IMR-90 (cell line): ENCODE measurements around the gene HPSE2. TPM values are rescaled to one million over a fixed set of nuclear protein-coding genes. Genes with fewer than 3 reads are reported as not detected.
A peak's percentile ranks its signal among the peaks of the same experiment; 100 is the strongest.

Experiments used
- ATAC-seq: fragments of 200-7000 bp; cut with Tn5 transposase; 2 replicates; pipeline ENCODE4 v1.9.1; 2020; ENCODE audit warnings: low read depth, mild to moderate bottlenecking, moderate library complexity
- BruUV-seq: library from RNA; stranded (reverse); fragments of 400-500 nt; replicated peaks from 2 replicates; lab custom pipeline; 2021; lab: Mats Ljungman, UMichigan
- CTCF ChIA-PET: fragments of 300-600 bp; formaldehyde crosslinking; extraction: SDS; loops from one replicate; lab custom pipeline; 2021; ENCODE audit warnings: antibody characterized with exemption; lab: Yijun Ruan, JAX
- POLR2A ChIA-PET: fragments of 300-600 bp; sonication (Branson Sonifier 250); formaldehyde crosslinking; loops from one replicate; lab custom pipeline; 2022; ENCODE audit warnings: antibody characterized with exemption; ENCODE audit not compliant: unreplicated experiment; lab: Charles Lee
- DNase-seq: peaks from one replicate; pipeline ENCODE4 v3.0.0; 2013
- H2AFZ ChIP-seq: replicated peaks from 2 replicates; pipeline ENCODE3; 2013; ENCODE audit warnings: low read length, mild to moderate bottlenecking; ENCODE audit not compliant: poor library complexity
- H2AK5ac ChIP-seq: 2 replicates; pipeline ENCODE4 v1.6.1; 2013; ENCODE audit warnings: low read depth, low read length, inconsistent platforms
- H2AK9ac ChIP-seq: replicated peaks from 2 replicates; pipeline ENCODE3; 2013; ENCODE audit warnings: mild to moderate bottlenecking, low read depth, low read length, moderate library complexity; ENCODE audit not compliant: poor library complexity
- H2BK120ac ChIP-seq: 2 replicates; pipeline ENCODE4 v1.6.1; 2013; ENCODE audit warnings: low read depth, low read length, inconsistent platforms
- H2BK15ac ChIP-seq: 3 replicates; pipeline ENCODE4 v1.6.1; 2013; ENCODE audit warnings: low read depth, low read length, inconsistent platforms
- H2BK20ac ChIP-seq: 2 replicates; pipeline ENCODE4 v1.6.1; 2013; ENCODE audit warnings: low read depth, mild to moderate bottlenecking, inconsistent platforms, low read length, moderate library complexity
- H2BK5ac ChIP-seq: 2 replicates; pipeline ENCODE4 v1.6.1; 2013; ENCODE audit warnings: mild to moderate bottlenecking, low read depth, low read length, inconsistent platforms; ENCODE audit not compliant: poor library complexity, severe bottlenecking
- H3K14ac ChIP-seq: replicated peaks from 2 replicates; pipeline ENCODE4 v1.6.1; 2013; ENCODE audit warnings: low read depth, low read length, inconsistent platforms
- H3K18ac ChIP-seq: 2 replicates; pipeline ENCODE4 v1.6.1; 2013; ENCODE audit warnings: low read depth, low read length, control low read depth
- H3K23ac ChIP-seq: 2 replicates; pipeline ENCODE4 v1.6.1; 2013; ENCODE audit warnings: low read depth, low read length, inconsistent platforms
- H3K27ac ChIP-seq: 2 replicates; pipeline ENCODE4 v1.5.1; 2013; ENCODE audit warnings: mild to moderate bottlenecking, control low read depth, low read length; ENCODE audit not compliant: insufficient read depth
- H3K27me3 ChIP-seq: 2 replicates; pipeline ENCODE4 v1.6.1; 2013; ENCODE audit warnings: low read length; ENCODE audit not compliant: control insufficient read depth, insufficient read depth
- H3K36me3 ChIP-seq: 2 replicates; pipeline ENCODE4 v1.6.1; 2013; ENCODE audit warnings: low read length, mixed read lengths; ENCODE audit not compliant: control insufficient read depth, insufficient read depth
- H3K4ac ChIP-seq: 2 replicates; pipeline ENCODE4 v1.6.1; 2013; ENCODE audit warnings: low read depth, low read length, inconsistent platforms
- H3K4me1 ChIP-seq: 2 replicates; pipeline ENCODE4 v1.6.1; 2013; ENCODE audit warnings: low read length, mixed read lengths; ENCODE audit not compliant: control insufficient read depth, insufficient read depth
- H3K4me2 ChIP-seq: 2 replicates; pipeline ENCODE4 v1.6.1; 2013; ENCODE audit warnings: low read depth, mild to moderate bottlenecking, control low read depth, low read length, moderate library complexity
- H3K4me3 ChIP-seq: 2 replicates; pipeline ENCODE4 v1.5.1; 2013; ENCODE audit warnings: low read depth, mild to moderate bottlenecking, control low read depth, low read length, moderate library complexity; ENCODE audit not compliant: insufficient read depth
- H3K56ac ChIP-seq: 2 replicates; pipeline ENCODE4 v1.6.1; 2013; ENCODE audit warnings: low read length, inconsistent platforms; ENCODE audit not compliant: insufficient read depth; ENCODE audit errors: extremely low read depth
- H3K79me1 ChIP-seq, 2 experiments: 2 replicates each; pipeline ENCODE4 v1.6.1; 2013; ENCODE audit warnings: low read length in 2 of 2, inconsistent platforms in 1 of 2, low read depth in 1 of 2
- H3K9ac ChIP-seq: 2 replicates; pipeline ENCODE4 v1.6.1; 2013; ENCODE audit warnings: low read depth, low read length, control low read depth
- H3K9me1 ChIP-seq: 2 replicates; pipeline ENCODE4 v1.6.1; 2013; ENCODE audit warnings: low read length, inconsistent platforms; ENCODE audit not compliant: insufficient read depth
- H3K9me3 ChIP-seq: 2 replicates; pipeline ENCODE4 v1.6.1; 2013; ENCODE audit warnings: low read length; ENCODE audit not compliant: control insufficient read depth, insufficient read depth
- H4K20me1 ChIP-seq: 2 replicates; pipeline ENCODE4 v1.6.1; 2013; ENCODE audit warnings: low read length, inconsistent platforms; ENCODE audit not compliant: insufficient read depth
- H4K5ac ChIP-seq: 2 replicates; pipeline ENCODE4 v1.6.1; 2013; ENCODE audit warnings: mild to moderate bottlenecking, low read depth, low read length, control low read depth
- H4K8ac ChIP-seq, 2 experiments: 2 replicates each; pipeline ENCODE4 v1.6.1; 2013; ENCODE audit warnings: low read depth in 2 of 2, low read length in 2 of 2, control low read depth in 1 of 2, inconsistent platforms in 1 of 2
- H4K91ac ChIP-seq: 2 replicates; pipeline ENCODE4 v1.6.1; 2013; ENCODE audit warnings: low read depth, low read length, inconsistent platforms; ENCODE audit not compliant: insufficient read depth
- BHLHE40 ChIP-seq: fragments of 150-350 bp; IDR thresholded peaks from 2 replicates; pipeline ENCODE4 v1.6.1; 2016; ENCODE audit warnings: mild to moderate bottlenecking, low read depth, low read length
- CEBPB ChIP-seq: IDR thresholded peaks from 2 replicates; pipeline ENCODE4 v1.6.1; 2012; ENCODE audit warnings: low read depth, low read length, improper control_type of control experiment
- CHD1 ChIP-seq: IDR thresholded peaks from 2 replicates; pipeline ENCODE4 v1.6.1; 2012; ENCODE audit warnings: low read depth, low read length, improper control_type of control experiment
- FOS ChIP-seq: fragments of 150-350 bp; IDR thresholded peaks from 2 replicates; pipeline ENCODE4 v1.6.1; 2016; ENCODE audit warnings: low read depth, low read length
- MAZ ChIP-seq: IDR thresholded peaks from 2 replicates; pipeline ENCODE4 v1.6.1; 2012; ENCODE audit warnings: low read depth, mild to moderate bottlenecking, low read length, improper control_type of control experiment, moderate library complexity, borderline replicate concordance
- NFE2L2 ChIP-seq: fragments of 150-350 bp; IDR thresholded peaks from 2 replicates; pipeline ENCODE4 v1.6.1; 2016; ENCODE audit warnings: low read depth, mild to moderate bottlenecking, low read length
- POLR2A ChIP-seq: IDR thresholded peaks from 2 replicates; pipeline ENCODE4 v1.6.1; 2012; ENCODE audit warnings: mild to moderate bottlenecking, low read depth, low read length
- RAD21 ChIP-seq: IDR thresholded peaks from 2 replicates; pipeline ENCODE4 v1.6.1; 2012; ENCODE audit warnings: low read length, improper control_type of control experiment
- RCOR1 ChIP-seq: IDR thresholded peaks from 2 replicates; pipeline ENCODE4 v1.6.1; 2012; ENCODE audit warnings: mild to moderate bottlenecking, low read length, improper control_type of control experiment; ENCODE audit not compliant: insufficient replicate concordance
- RFX5 ChIP-seq: IDR thresholded peaks from 2 replicates; pipeline ENCODE4 v1.8.0; 2012; ENCODE audit warnings: low read depth, mild to moderate bottlenecking, low read length, moderate library complexity
- SMC3 ChIP-seq: fragments of 150-350 bp; IDR thresholded peaks from 2 replicates; pipeline ENCODE4 v1.6.1; 2016; ENCODE audit warnings: low read depth, mild to moderate bottlenecking, antibody characterized with exemption, low read length, moderate library complexity
- WGBS, 2 experiments: methylation state at CpG; one replicate each; pipeline versions ENCODE4 v1.1.5 to v1.1.7; 2013; ENCODE audit warnings: missing lambda C conversion rate in 2 of 2; ENCODE audit not compliant: insufficient read length in 1 of 2; ENCODE audit errors: extremely low coverage in 2 of 2; 5-methylcytosine and 5-hydroxymethylcytosine counted together
- dilution Hi-C: fragments of 300-500 bp; cut with HindIII; formaldehyde crosslinking; loops from one replicate; pipeline ENCODE4 v1.14.3; 2018; ENCODE audit warnings: low sequenced_read_pairs; ENCODE audit not compliant: unreplicated experiment
- in situ Hi-C: fragments of 300-500 bp; cut with MboI; formaldehyde crosslinking; loops from 3 replicates; pipeline ENCODE4 v1.14.3; 2019; ENCODE audit warnings: low sequenced_read_pairs, inconsistent platforms, mixed read lengths
- intact Hi-C: fragments of 100-400 bp; cut with micrococcal nuclease; formaldehyde crosslinking; loops from 2 replicates; pipeline ENCODE4 v1.10.0; 2022
- polyA plus RNA-seq, 3 experiments: library from polyadenylated mRNA; depleted of rRNA; stranded (reverse); fragments of >200 nt; gene quantifications; 2 replicates each; pipeline ENCODE4 v1.2.3, GENCODE V29; 2012; ENCODE audit warnings: low replicate concordance in 1 of 3
- total RNA-seq: library from RNA; depleted of rRNA; stranded (reverse); fragments of >200 nt; gene quantifications from 2 replicates; pipeline ENCODE4 v1.2.3, GENCODE V29; 2012
- TF ChIP-seq, protein P1 (sequence below): conservative IDR thresholded peaks from 2 replicates; pipeline ENCODE4 v1.5.1; 2012; ENCODE audit warnings: mild to moderate bottlenecking, low read depth, low read length, improper control_type of control experiment
- TF ChIP-seq, protein P2 (sequence below): fragments of 150-350 bp; IDR thresholded peaks from 2 replicates; pipeline ENCODE4 v1.6.1; 2017; ENCODE audit warnings: mild to moderate bottlenecking, antibody characterized with exemption, low read length, low read depth
- TF ChIP-seq, protein P3 (sequence below): fragments of 150-350 bp; IDR thresholded peaks from 2 replicates; pipeline ENCODE4 v1.6.1; 2016; ENCODE audit warnings: low read depth, mild to moderate bottlenecking, low read length, moderate library complexity, borderline replicate concordance

Gene HPSE2
- total and polyA plus RNA-seq, 2 of the 4 experiments (the other 2 are of a cell fraction) = not detected

DNA sequence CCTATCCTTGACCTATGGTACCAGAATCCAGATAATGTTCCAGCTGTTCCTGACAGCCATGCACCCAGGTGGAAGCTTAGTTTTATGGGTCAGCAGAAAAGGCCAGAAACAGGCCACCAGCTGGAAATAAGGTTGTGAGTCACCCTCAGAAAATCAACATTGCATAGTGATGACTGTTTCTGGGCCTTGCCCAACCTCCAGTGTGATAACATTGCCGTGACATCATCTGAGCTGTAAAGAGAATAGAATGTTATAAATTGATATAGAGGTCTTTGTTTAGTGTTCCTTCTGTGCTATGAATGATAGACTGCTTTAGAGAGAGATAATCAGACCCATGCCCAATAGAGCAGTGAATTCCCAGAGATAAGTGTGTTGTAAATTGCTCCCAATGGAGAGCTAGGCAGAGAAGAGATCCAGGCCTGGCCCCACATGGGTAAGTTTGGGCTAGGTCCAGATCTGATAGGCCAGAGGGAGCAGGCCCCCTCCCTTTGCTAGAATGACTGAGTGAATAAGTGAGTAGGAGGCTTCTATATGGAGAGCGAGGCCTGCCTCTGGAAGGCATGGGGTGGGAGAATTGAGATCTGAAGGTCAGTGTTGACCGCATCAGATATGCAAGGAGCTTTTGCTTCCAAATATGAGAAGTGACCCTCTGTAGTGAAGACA, 774.7 kb downstream of the HPSE2 start:
- H3K9me3 ChIP-seq = no peaks in the 10 kb centered on the region
- WGBS, 2 experiments = no CpG with 5 or more reads among the region's 3 CpGs
- H3K27ac ChIP-seq = peak overlapping the region; percentile 59
- peak; percentile 89 for ATAC-seq
- peak overlapping the region; percentile 65 for H2BK5ac ChIP-seq
- POLR2A ChIA-PET = no interaction called here
- peak; percentile 96 for DNase-seq
- H2AK9ac ChIP-seq = peak overlapping the region; percentile 21
- H4K91ac ChIP-seq = peak overlapping the region; percentile 45
- BruUV-seq = no TSS peak
- peak overlapping the region; percentile 23; the same call in 1 of the 2 replicates for H3K14ac ChIP-seq
- H2AK5ac ChIP-seq = peak overlapping the region; percentile 44; the same call in 1 of the 2 replicates
- H3K9ac ChIP-seq = no peak overlapping the region
- no peak overlapping the region for H3K4me3 ChIP-seq
- H2BK15ac ChIP-seq = peak overlapping the region; percentile 3; the same call in 2 of the 3 replicates
- peak overlapping the region in 1 of 2 experiments; percentile 49; a peak in 2 of 4 replicates for H4K8ac ChIP-seq
- no peak overlapping the region for H3K56ac ChIP-seq
- H3K9me1 ChIP-seq = no peaks in the 10 kb centered on the region
- H2BK20ac ChIP-seq = peak overlapping the region; percentile 62
- H3K18ac ChIP-seq = peak overlapping the region; percentile 25
- H3K4me2 ChIP-seq = peak overlapping the region; percentile 19; the same call in 1 of the 2 replicates
- H2BK120ac ChIP-seq = peak overlapping the region; percentile 73
- in situ Hi-C loops (loop anchor here (5.0 to 10.0 kb wide), 2 partner anchors 201 to 784 kb away; no protein-coding TSS in a partner anchor), intact Hi-C loops (no loop called here), dilution Hi-C loops (no loop called here)
- H3K27me3 ChIP-seq = no peaks in the 10 kb centered on the region
- peak overlapping the region; percentile 73 for H2AFZ ChIP-seq
- H3K4ac ChIP-seq = peak overlapping the region; percentile 72
- no peaks in the 10 kb centered on the region for H4K20me1 ChIP-seq
- H3K79me1 ChIP-seq = no peaks in the 10 kb centered on the region
- peak overlapping the region; percentile 10; the same call in 1 of the 2 replicates for H3K23ac ChIP-seq
- CTCF ChIA-PET = interaction anchor here (0.9 to 1.4 kb wide), 3 partner anchors 35 to 152 kb away, joined by 3 read pairs; no protein-coding TSS in a partner anchor
- H3K4me1 ChIP-seq = peaks cover 4% of the 10 kb centered on the region
- no peak overlapping the region for H4K5ac ChIP-seq
- H3K36me3 ChIP-seq = no peaks in the 10 kb centered on the region
- TF ChIP-seq CEBPB (peak; percentile 98), RAD21 (no peak), RCOR1 (peak; percentile 91), MAZ (peak; percentile 43; the same call in 1 of the 2 replicates), RFX5 (no peak), POLR2A (no peak), BHLHE40 (peak; percentile 43; the same call in 1 of the 2 replicates), SMC3 (no peak), FOS (peak; percentile 99), CHD1 (no peak), NFE2L2 (no peak)
- TF ChIP-seq, protein P1, sequence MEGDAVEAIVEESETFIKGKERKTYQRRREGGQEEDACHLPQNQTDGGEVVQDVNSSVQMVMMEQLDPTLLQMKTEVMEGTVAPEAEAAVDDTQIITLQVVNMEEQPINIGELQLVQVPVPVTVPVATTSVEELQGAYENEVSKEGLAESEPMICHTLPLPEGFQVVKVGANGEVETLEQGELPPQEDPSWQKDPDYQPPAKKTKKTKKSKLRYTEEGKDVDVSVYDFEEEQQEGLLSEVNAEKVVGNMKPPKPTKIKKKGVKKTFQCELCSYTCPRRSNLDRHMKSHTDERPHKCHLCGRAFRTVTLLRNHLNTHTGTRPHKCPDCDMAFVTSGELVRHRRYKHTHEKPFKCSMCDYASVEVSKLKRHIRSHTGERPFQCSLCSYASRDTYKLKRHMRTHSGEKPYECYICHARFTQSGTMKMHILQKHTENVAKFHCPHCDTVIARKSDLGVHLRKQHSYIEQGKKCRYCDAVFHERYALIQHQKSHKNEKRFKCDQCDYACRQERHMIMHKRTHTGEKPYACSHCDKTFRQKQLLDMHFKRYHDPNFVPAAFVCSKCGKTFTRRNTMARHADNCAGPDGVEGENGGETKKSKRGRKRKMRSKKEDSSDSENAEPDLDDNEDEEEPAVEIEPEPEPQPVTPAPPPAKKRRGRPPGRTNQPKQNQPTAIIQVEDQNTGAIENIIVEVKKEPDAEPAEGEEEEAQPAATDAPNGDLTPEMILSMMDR = no peak
- TF ChIP-seq, protein P2, sequence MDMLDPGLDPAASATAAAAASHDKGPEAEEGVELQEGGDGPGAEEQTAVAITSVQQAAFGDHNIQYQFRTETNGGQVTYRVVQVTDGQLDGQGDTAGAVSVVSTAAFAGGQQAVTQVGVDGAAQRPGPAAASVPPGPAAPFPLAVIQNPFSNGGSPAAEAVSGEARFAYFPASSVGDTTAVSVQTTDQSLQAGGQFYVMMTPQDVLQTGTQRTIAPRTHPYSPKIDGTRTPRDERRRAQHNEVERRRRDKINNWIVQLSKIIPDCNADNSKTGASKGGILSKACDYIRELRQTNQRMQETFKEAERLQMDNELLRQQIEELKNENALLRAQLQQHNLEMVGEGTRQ = no peak
- TF ChIP-seq, protein P3, sequence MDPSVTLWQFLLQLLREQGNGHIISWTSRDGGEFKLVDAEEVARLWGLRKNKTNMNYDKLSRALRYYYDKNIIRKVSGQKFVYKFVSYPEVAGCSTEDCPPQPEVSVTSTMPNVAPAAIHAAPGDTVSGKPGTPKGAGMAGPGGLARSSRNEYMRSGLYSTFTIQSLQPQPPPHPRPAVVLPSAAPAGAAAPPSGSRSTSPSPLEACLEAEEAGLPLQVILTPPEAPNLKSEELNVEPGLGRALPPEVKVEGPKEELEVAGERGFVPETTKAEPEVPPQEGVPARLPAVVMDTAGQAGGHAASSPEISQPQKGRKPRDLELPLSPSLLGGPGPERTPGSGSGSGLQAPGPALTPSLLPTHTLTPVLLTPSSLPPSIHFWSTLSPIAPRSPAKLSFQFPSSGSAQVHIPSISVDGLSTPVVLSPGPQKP = no peak
